AG10803 (cell line): ENCODE data around the gene MAGIX.
A peak's percentile ranks its signal among the peaks of the same experiment; 100 is the strongest.

Experiments used
- DNase-seq: peaks from one replicate; pipeline ENCODE4 v3.0.0; 2010; ENCODE audit warnings: low read depth
- H3K4me3 ChIP-seq: 2 replicates; pipeline ENCODE4 v1.5.1; 2011; ENCODE audit warnings: mild to moderate bottlenecking, low read length, control low read depth
- CTCF ChIP-seq: conservative IDR thresholded peaks from 2 replicates; pipeline ENCODE4 v1.5.1; 2011; ENCODE audit warnings: mild to moderate bottlenecking, low read length, control low read depth, inconsistent platforms

The MAGIX gene

GRCh38 chrX:49193542-49193964 lies 31.0 kb downstream of the MAGIX start:
- TF ChIP-seq CTCF, result no peak
- no peak overlapping the region for H3K4me3 ChIP-seq
- DNase-seq, result no peak

- no peak overlapping the region for H3K4me3 ChIP-seq
- TF ChIP-seq CTCF, result no peak
- no peak for DNase-seq
These were observed 35.1 kb downstream of the MAGIX start for GRCh38 chrX:49197543-49198087.

GRCh38 chrX:49198540-49199314 lies 36.2 kb downstream of the MAGIX start:
- no peak for TF ChIP-seq CTCF
- H3K4me3 ChIP-seq, result no peak overlapping the region
- no peak for DNase-seq

DNA sequence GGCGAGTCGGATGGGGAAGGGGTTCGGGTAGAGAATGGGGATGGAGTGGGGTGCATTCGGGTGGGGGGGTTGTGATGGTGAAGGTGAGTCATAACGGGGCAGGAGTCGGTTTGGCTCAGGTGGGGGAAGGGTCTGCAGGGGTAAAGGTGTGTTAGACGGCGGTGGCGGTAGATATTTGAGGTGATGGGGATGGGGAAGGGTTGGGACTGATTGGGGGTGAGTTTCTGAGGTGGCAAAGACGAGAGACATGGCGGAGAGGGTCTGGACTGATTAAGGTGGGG lies 36.7 kb downstream of the MAGIX start:
- no peak for TF ChIP-seq CTCF
- H3K4me3 ChIP-seq, result no peak overlapping the region
- no peak for DNase-seq

- peak within 1 kb of the TSS; percentile 49 for H3K4me3 ChIP-seq
- TF ChIP-seq CTCF, result no peak
These were observed 37.6 kb downstream of the MAGIX start, which contains the start of gene SYP for GRCh38 chrX:49199906-49200771. SYP (minus strand) TSS chrX:49200193; CDS start chrX:49200186, 7 bp downstream.

GRCh38 chrX:49202022-49202421 lies 39.5 kb downstream of the MAGIX start:
- TF ChIP-seq CTCF, result no peak
- no peak for DNase-seq
- H3K4me3 ChIP-seq, result no peak overlapping the region

More at GRCh38 chrX:49199906-49200771, 37.6 kb downstream of the MAGIX start, which contains the start of gene SYP:
- peak; percentile 82 for DNase-seq
